ENCODE results near the gene GABBR1.

The GABBR1 gene

GRCh38 chr6:29530671-29531310, 102.2 kb downstream of the GABBR1 start:
- no peak for TF ChIP-seq POLR2AphosphoS5 (IDR thresholded peaks at IDR 0.05; ENCODE audit: low read depth, low read length)
- no peak for TF ChIP-seq TAF1 (IDR thresholded peaks at IDR 0.05; ENCODE audit: borderline replicate concordance, low read depth, low read length)
- no peak for TF ChIP-seq POLR2A (IDR thresholded peaks at IDR 0.05; ENCODE audit: low read depth, low read length)
- DNase-seq (ENCODE audit: insufficient read length) = no peak
- no peak for FAIRE-seq

GRCh38 chr6:29529956-29530355, 103.0 kb downstream of the GABBR1 start:
- FAIRE-seq = no peak
- no peak for DNase-seq (ENCODE audit: insufficient read length)
- no peak for TF ChIP-seq POLR2AphosphoS5 (IDR thresholded peaks at IDR 0.05; ENCODE audit: low read depth, low read length)
- TF ChIP-seq POLR2A (IDR thresholded peaks at IDR 0.05; ENCODE audit: low read depth, low read length) = no peak
- TF ChIP-seq TAF1 (IDR thresholded peaks at IDR 0.05; ENCODE audit: borderline replicate concordance, low read depth, low read length) = no peak

- no peak for FAIRE-seq
- TF ChIP-seq TAF1 (IDR thresholded peaks at IDR 0.05; ENCODE audit: borderline replicate concordance, low read depth, low read length) (no peak), POLR2AphosphoS5 (IDR thresholded peaks at IDR 0.05; ENCODE audit: low read depth, low read length) (no peak), POLR2A (IDR thresholded peaks at IDR 0.05; ENCODE audit: low read depth, low read length) (no peak)
- DNase-seq (ENCODE audit: insufficient read length) = no peak
These were observed 103.9 kb downstream of the GABBR1 start for GRCh38 chr6:29528988-29529560.

- TF ChIP-seq TAF1 (IDR thresholded peaks at IDR 0.05; ENCODE audit: borderline replicate concordance, low read depth, low read length) = no peak
- no peak for TF ChIP-seq POLR2AphosphoS5 (IDR thresholded peaks at IDR 0.05; ENCODE audit: low read depth, low read length)
- no peak for TF ChIP-seq POLR2A (IDR thresholded peaks at IDR 0.05; ENCODE audit: low read depth, low read length)
- DNase-seq (ENCODE audit: insufficient read length) (no peak), FAIRE-seq (no peak)
These were observed 104.6 kb downstream of the GABBR1 start for GRCh38 chr6:29528300-29528931.

- FAIRE-seq = no peak
- TF ChIP-seq POLR2AphosphoS5 (IDR thresholded peaks at IDR 0.05; ENCODE audit: low read depth, low read length) = no peak
- no peak for TF ChIP-seq TAF1 (IDR thresholded peaks at IDR 0.05; ENCODE audit: borderline replicate concordance, low read depth, low read length)
- no peak for TF ChIP-seq POLR2A (IDR thresholded peaks at IDR 0.05; ENCODE audit: low read depth, low read length)
- DNase-seq (ENCODE audit: insufficient read length) = no peak
These were observed 105.4 kb downstream of the GABBR1 start for GRCh38 chr6:29527564-29527963.

- DNase-seq (ENCODE audit: insufficient read length) = no peak
- TF ChIP-seq POLR2AphosphoS5 (IDR thresholded peaks at IDR 0.05; ENCODE audit: low read depth, low read length) = no peak
- TF ChIP-seq POLR2A (IDR thresholded peaks at IDR 0.05; ENCODE audit: low read depth, low read length) = no peak
- no peak for TF ChIP-seq TAF1 (IDR thresholded peaks at IDR 0.05; ENCODE audit: borderline replicate concordance, low read depth, low read length)
- no peak for FAIRE-seq
These were observed 105.9 kb downstream of the GABBR1 start for GRCh38 chr6:29527126-29527525.

GRCh38 chr6:29525311-29525639, 107.7 kb downstream of the GABBR1 start:
- FAIRE-seq (no peak), DNase-seq (ENCODE audit: insufficient read length) (no peak)
- TF ChIP-seq TAF1 (IDR thresholded peaks at IDR 0.05; ENCODE audit: borderline replicate concordance, low read depth, low read length) = no peak
- no peak for TF ChIP-seq POLR2AphosphoS5 (IDR thresholded peaks at IDR 0.05; ENCODE audit: low read depth, low read length)
- TF ChIP-seq POLR2A (IDR thresholded peaks at IDR 0.05; ENCODE audit: low read depth, low read length) = no peak

- DNase-seq (ENCODE audit: insufficient read length) = no peak
- FAIRE-seq = no peak
- TF ChIP-seq POLR2AphosphoS5 (IDR thresholded peaks at IDR 0.05; ENCODE audit: low read depth, low read length) (no peak), TAF1 (IDR thresholded peaks at IDR 0.05; ENCODE audit: borderline replicate concordance, low read depth, low read length) (no peak), POLR2A (IDR thresholded peaks at IDR 0.05; ENCODE audit: low read depth, low read length) (no peak)
These were observed 108.3 kb downstream of the GABBR1 start for GRCh38 chr6:29524444-29525310.

GRCh38 chr6:29524044-29524443, 108.9 kb downstream of the GABBR1 start:
- FAIRE-seq (no peak), DNase-seq (ENCODE audit: insufficient read length) (no peak)
- no peak for TF ChIP-seq POLR2AphosphoS5 (IDR thresholded peaks at IDR 0.05; ENCODE audit: low read depth, low read length)
- TF ChIP-seq TAF1 (IDR thresholded peaks at IDR 0.05; ENCODE audit: borderline replicate concordance, low read depth, low read length) = no peak
- TF ChIP-seq POLR2A (IDR thresholded peaks at IDR 0.05; ENCODE audit: low read depth, low read length) = no peak

- no peak for DNase-seq (ENCODE audit: insufficient read length)
- no peak for FAIRE-seq
- TF ChIP-seq TAF1 (IDR thresholded peaks at IDR 0.05; ENCODE audit: borderline replicate concordance, low read depth, low read length) (no peak), POLR2AphosphoS5 (IDR thresholded peaks at IDR 0.05; ENCODE audit: low read depth, low read length) (no peak), POLR2A (IDR thresholded peaks at IDR 0.05; ENCODE audit: low read depth, low read length) (no peak)
These were observed 110.8 kb downstream of the GABBR1 start for GRCh38 chr6:29522227-29522626.

GRCh38 chr6:29521006-29521680, 111.8 kb downstream of the GABBR1 start:
- FAIRE-seq (no peak), DNase-seq (ENCODE audit: insufficient read length) (no peak)
- TF ChIP-seq POLR2AphosphoS5 (IDR thresholded peaks at IDR 0.05; ENCODE audit: low read depth, low read length) = no peak
- no peak for TF ChIP-seq TAF1 (IDR thresholded peaks at IDR 0.05; ENCODE audit: borderline replicate concordance, low read depth, low read length)
- TF ChIP-seq POLR2A (IDR thresholded peaks at IDR 0.05; ENCODE audit: low read depth, low read length) = no peak

Measured in GM12892 (cell line).